Dermis blood vessel endothelial cell (primary cell): ENCODE results near the gene LHX6. TPM values are rescaled to one million over a fixed set of nuclear protein-coding genes. Genes with fewer than 3 reads are reported as not detected.
A peak's percentile ranks its signal among the peaks of the same experiment; 100 is the strongest.

Source experiments
- DNase-seq: peaks from one replicate; pipeline ENCODE4 v3.0.0; 2010
- total RNA-seq: library from RNA; depleted of rRNA; stranded (reverse); fragments of >200 nt; gene quantifications from 2 replicates; pipeline ENCODE4 v1.2.3, GENCODE V29; 2014

LHX6 gene
- total RNA-seq, 1 donor from 2014 or later, result 27.4 TPM

- peak; percentile 49 for DNase-seq
Measured at GRCh38 chr9:122190597-122191381, 38.0 kb downstream of the LHX6 start.

GRCh38 chr9:122188369-122188768 lies 40.4 kb downstream of the LHX6 start:
- DNase-seq, result no peak

- DNase-seq, result no peak
Measured at GRCh38 chr9:122186777-122187470, 41.8 kb downstream of the LHX6 start.

- peak; percentile 50 for DNase-seq
Measured at GRCh38 chr9:122186301-122186700, 42.5 kb downstream of the LHX6 start.

- no peak for DNase-seq
Measured at GRCh38 chr9:122184551-122184950, 44.2 kb downstream of the LHX6 start.

GRCh38 chr9:122183501-122183900 lies 45.3 kb downstream of the LHX6 start:
- no peak for DNase-seq

GRCh38 chr9:122180633-122181032 lies 48.1 kb downstream of the LHX6 start:
- DNase-seq, result peak; percentile 84

- DNase-seq, result peak; percentile 29
Measured at GRCh38 chr9:122179690-122180074, 49.1 kb downstream of the LHX6 start.

- no peak for DNase-seq
Measured at GRCh38 chr9:122179054-122179689, 49.6 kb downstream of the LHX6 start.

GRCh38 chr9:122176916-122177315 lies 51.8 kb downstream of the LHX6 start:
- DNase-seq, result no peak

GRCh38 chr9:122173670-122174069 lies 55.1 kb downstream of the LHX6 start:
- DNase-seq, result no peak

- DNase-seq, result no peak
Measured at GRCh38 chr9:122172131-122172530, 56.6 kb downstream of the LHX6 start.

GRCh38 chr9:122168356-122168755 lies 60.4 kb downstream of the LHX6 start:
- DNase-seq, result peak; percentile 90

GRCh38 chr9:122164286-122164685 lies 64.5 kb downstream of the LHX6 start:
- DNase-seq, result no peak

- DNase-seq, result no peak
Measured at GRCh38 chr9:122162415-122162814, 66.3 kb downstream of the LHX6 start.

- no peak for DNase-seq
Measured at GRCh38 chr9:122159925-122160246, 68.9 kb downstream of the LHX6 start.

GRCh38 chr9:122159026-122159924 lies 69.5 kb downstream of the LHX6 start, which contains the start of the genes MORN5 and NDUFA8:
MORN5 (plus strand) TSS chr9:122159908; CDS start chr9:122159973, 65 bp downstream.
NDUFA8 (minus strand) TSS chr9:122159779; CDS start chr9:122159677, 102 bp downstream.
- DNase-seq, result peak; percentile 98

GRCh38 chr9:122158202-122158601 lies 70.6 kb downstream of the LHX6 start:
- peak; percentile 81 for DNase-seq

GRCh38 chr9:122155796-122156195 lies 73.0 kb downstream of the LHX6 start:
- DNase-seq, result no peak
